HG03135 (cell line): ENCODE results near the gene ANXA8.
"Not testable (repeated sequence)": the region's sequence is repeated elsewhere in the genome, so short reads cannot be mapped to it uniquely, and the experiment has no call there.

Source experiments
- ATAC-seq: cut with Tn5 transposase; IDR thresholded peaks from one replicate; pipeline ENCODE4 v1.9.1; 2021; ENCODE audit warnings: mild to moderate bottlenecking, moderate library complexity; ENCODE audit not compliant: unreplicated experiment

ANXA8 gene

GRCh38 chr10:47465216-47465917 lies 18.5 kb downstream of the ANXA8 start:
- not testable (repeated sequence) for ATAC-seq

- ATAC-seq, result not testable (repeated sequence)
These were observed 21.1 kb downstream of the ANXA8 start for GRCh38 chr10:47462577-47463358.

GRCh38 chr10:47461261-47461687 lies 22.6 kb downstream of the ANXA8 start:
- not testable (repeated sequence) for ATAC-seq

- ATAC-seq, result no peak
These were observed 25.3 kb downstream of the ANXA8 start for GRCh38 chr10:47458466-47459154.

GRCh38 chr10:47457826-47458225 lies 26.1 kb downstream of the ANXA8 start:
- ATAC-seq, result no peak

GRCh38 chr10:47457528-47457820 lies 26.4 kb downstream of the ANXA8 start:
- no peak for ATAC-seq

- ATAC-seq, result no peak
These were observed 27.0 kb downstream of the ANXA8 start for GRCh38 chr10:47456794-47457527.

- ATAC-seq, result no peak
These were observed 27.7 kb downstream of the ANXA8 start for GRCh38 chr10:47456079-47456785.

GRCh38 chr10:47455350-47456078 lies 28.4 kb downstream of the ANXA8 start:
- not testable (repeated sequence) for ATAC-seq

GRCh38 chr10:47454780-47455058 lies 29.2 kb downstream of the ANXA8 start:
- ATAC-seq, result no peak

GRCh38 chr10:47454008-47454779 lies 29.7 kb downstream of the ANXA8 start:
- no peak for ATAC-seq

- ATAC-seq, result no peak
These were observed 30.5 kb downstream of the ANXA8 start for GRCh38 chr10:47453141-47454007.

GRCh38 chr10:47452495-47453140 lies 31.3 kb downstream of the ANXA8 start:
- ATAC-seq, result no peak

- no peak for ATAC-seq
These were observed 31.9 kb downstream of the ANXA8 start for GRCh38 chr10:47451998-47452494.

- no peak for ATAC-seq
These were observed 32.5 kb downstream of the ANXA8 start for GRCh38 chr10:47451273-47451997.

GRCh38 chr10:47450442-47450841 lies 33.5 kb downstream of the ANXA8 start:
- no peak for ATAC-seq

- ATAC-seq, result no peak
These were observed 33.9 kb downstream of the ANXA8 start for GRCh38 chr10:47449979-47450378.
